ENCODE results near the gene RFT1.

- no peak for TF ChIP-seq CTCF (IDR thresholded peaks at IDR 0.05)
- TF ChIP-seq POLR2AphosphoS5 (IDR thresholded peaks at IDR 0.05): no peak
Measured at GRCh38 chr3:53122933-53123305, 7.3 kb downstream of the RFT1 start.

All from transverse colon (tissue), 4 donors.